ENCODE measurements around the gene LRRC14B.

LRRC14B gene

GRCh38 chr5:170971-171800 lies 20.1 kb upstream of the LRRC14B start:
- no peak for TF ChIP-seq CTCF (IDR thresholded peaks at IDR 0.05; ENCODE audit: borderline replicate concordance, insufficient read depth, low read depth, low read length)
- H3K4me3 ChIP-seq (ENCODE audit: low read depth, low read length), result no peak overlapping the region

DNA sequence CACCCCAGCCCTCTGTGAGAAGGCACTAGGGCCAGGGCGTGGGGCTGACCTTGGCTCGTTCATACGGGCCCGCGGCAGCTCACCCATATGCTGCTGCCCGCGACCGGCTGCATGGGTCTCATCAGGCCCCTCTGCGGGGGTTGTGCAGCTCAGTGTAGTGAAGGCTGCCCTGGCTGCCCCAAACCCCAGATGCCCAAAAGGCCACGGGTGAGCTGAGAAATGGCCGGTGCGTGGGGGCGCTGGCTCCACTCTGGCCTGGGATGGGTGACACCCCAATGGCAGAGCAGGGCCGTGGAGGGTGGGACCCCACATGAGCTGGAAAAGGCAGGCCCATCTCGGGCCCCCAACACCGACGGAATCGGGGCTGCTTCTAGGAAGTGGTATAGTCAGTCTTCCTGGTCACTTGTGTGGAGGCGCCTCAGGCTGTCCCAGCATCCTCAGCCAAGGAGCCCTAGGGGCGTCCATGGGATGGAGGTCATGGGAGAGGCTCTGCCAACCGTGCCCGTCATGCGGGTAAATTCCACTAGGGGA lies 19.4 kb upstream of the LRRC14B start:
- no peak overlapping the region for H3K4me3 ChIP-seq (ENCODE audit: low read depth, low read length)
- no peak for TF ChIP-seq CTCF (IDR thresholded peaks at IDR 0.05; ENCODE audit: borderline replicate concordance, insufficient read depth, low read depth, low read length)

DNA sequence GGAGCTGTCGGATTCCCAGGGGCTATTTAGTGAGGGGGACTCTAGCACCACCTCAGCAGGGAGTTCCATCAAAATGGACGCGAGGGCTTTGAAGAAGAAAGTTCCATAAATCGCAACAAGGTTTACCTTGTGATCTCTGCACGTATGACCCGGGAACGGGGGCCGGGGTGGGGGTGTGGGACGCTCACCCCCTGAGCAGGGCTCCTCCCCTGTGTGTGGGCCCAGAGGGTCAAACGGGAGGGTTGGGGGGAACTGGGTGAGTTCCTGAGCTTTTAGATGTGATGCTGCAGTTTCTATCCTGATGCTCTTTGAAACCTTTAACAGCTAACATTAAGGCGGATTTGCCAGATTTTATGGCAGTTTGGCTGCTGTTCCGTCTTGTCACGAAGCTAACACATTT lies 18.9 kb upstream of the LRRC14B start:
- H3K4me3 ChIP-seq (ENCODE audit: low read depth, low read length), result no peak overlapping the region
- no peak for TF ChIP-seq CTCF (IDR thresholded peaks at IDR 0.05; ENCODE audit: borderline replicate concordance, insufficient read depth, low read depth, low read length)

DNA sequence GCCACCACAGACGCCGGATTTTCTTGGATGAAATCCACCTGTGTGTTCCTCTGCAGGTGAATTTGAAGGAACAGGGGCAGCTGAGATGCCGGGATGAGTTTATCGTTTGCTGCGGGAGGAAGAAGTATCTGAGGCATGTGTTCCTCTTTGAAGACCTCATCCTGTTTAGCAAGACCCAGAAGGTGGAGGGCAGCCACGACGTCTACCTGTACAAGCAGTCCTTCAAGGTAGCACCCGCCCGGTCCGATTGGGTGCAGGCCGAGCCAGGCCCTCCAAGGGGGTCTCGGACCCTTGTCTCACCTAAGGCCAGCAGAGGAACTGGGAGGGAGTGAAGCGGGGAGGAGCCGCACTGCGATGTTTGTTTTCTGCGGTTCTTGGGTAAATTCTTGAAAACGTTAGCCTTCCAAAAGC lies 18.4 kb upstream of the LRRC14B start:
- H3K4me3 ChIP-seq (ENCODE audit: low read depth, low read length), result no peak overlapping the region
- TF ChIP-seq CTCF (IDR thresholded peaks at IDR 0.05; ENCODE audit: borderline replicate concordance, insufficient read depth, low read depth, low read length), result no peak

DNA sequence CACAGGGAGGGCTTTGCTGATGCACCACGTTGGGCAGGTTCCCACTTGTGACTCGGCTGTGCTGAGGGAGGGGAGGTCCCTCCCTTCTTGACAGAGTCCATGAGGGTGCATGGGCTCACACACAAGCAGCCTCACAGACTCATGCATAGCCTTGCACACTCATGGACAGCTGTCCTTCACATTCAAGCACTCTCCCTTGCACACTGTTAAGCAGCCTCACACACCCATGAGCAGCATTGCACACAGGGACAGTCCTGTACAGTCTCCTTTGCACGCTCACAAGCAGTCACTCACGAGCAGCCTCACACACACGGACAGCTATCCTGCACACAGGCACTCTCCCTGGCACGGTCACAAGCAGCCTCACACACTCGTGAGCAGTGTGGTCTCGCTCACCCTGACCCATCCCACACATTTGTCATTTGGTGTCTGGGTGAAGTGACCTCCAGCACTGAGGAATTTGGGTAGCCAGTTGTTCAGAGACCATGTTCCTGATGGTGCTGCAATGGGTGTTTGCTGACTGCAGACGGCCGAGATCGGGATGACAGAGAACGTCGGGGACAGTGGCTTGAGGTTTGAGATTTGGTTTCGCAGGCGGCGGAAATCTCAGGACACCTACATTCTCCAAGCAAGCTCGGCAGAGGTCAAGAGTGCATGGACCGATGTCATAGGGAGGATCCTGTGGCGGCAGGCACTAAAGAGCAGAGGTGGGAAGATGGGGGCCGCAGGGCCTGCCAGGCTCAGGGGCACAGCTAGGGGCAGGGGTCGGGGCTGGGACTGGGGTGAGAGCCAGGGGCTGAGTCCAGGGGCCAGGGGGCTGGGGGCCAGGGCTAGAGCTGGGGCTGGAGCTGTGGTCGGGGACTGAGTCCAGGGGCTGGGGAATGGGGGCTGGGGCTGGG lies 17.7 kb upstream of the LRRC14B start:
- H3K4me3 ChIP-seq (ENCODE audit: low read depth, low read length), result no peak overlapping the region
- no peak for TF ChIP-seq CTCF (IDR thresholded peaks at IDR 0.05; ENCODE audit: borderline replicate concordance, insufficient read depth, low read depth, low read length)

DNA sequence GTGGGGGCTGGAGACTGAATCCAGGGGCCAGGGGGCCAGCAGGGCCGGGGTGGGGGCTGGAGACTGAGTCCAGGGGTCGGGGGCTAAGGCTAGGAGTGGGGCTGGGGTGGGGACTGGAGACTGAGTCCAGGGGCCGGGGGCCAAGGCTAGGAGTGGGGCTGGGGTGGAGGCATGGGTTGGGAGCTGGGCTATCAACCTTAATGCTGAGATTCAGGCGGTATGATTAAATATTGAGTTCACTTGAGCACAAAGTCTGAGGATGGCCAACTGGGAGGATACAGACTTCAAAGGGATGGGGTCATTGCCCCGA lies 17.0 kb upstream of the LRRC14B start:
- no peak for TF ChIP-seq CTCF (IDR thresholded peaks at IDR 0.05; ENCODE audit: borderline replicate concordance, insufficient read depth, low read depth, low read length)
- no peak overlapping the region for H3K4me3 ChIP-seq (ENCODE audit: low read depth, low read length)
